T-helper 1 cell treated with Interleukin-12 subunit alpha and Interleukin-12 subunit beta and Interleukin-4 antibody, amounts not matched to agents 30 ng/mL and 1 ng/mL, for 36 hours (primary cell): ENCODE measurements around the gene IGF1R. TPM values are rescaled to one million over a fixed set of nuclear protein-coding genes. Genes with fewer than 3 reads are reported as not detected.

ENCODE experiments used
- intact Hi-C: fragments of 100-400 bp; cut with micrococcal nuclease; formaldehyde crosslinking; loops from one replicate; pipeline ENCODE4 v1.15.1; 2024
- total RNA-seq: library from RNA; stranded (reverse); gene quantifications from 2 replicates; pipeline ENCODE4 v1.2.3, GENCODE V29; 2022

IGF1R gene
- total RNA-seq, 1 donor from 2014 or later: 21.5 TPM

DNA sequence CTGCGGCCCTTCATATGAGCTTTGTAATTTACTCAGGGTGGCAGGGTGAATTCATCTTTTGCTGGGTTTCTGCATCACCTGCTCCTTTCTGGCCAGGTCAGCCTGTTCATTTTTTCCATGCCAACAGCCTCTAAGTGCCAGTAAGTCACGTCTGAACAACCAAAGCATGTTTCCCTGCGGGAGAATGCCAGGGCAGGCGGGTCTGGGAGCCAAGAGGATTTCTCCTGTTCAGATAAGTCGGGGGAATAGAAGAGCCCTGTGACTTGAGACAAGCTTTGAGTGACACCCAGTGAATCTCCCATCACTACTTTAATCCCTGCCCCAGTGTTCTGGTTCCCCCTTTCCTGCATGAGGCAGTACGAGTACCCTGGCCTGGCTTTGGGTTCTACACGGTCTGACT, 206.2 kb downstream of the IGF1R start:
- intact Hi-C loops: no loop called here

DNA sequence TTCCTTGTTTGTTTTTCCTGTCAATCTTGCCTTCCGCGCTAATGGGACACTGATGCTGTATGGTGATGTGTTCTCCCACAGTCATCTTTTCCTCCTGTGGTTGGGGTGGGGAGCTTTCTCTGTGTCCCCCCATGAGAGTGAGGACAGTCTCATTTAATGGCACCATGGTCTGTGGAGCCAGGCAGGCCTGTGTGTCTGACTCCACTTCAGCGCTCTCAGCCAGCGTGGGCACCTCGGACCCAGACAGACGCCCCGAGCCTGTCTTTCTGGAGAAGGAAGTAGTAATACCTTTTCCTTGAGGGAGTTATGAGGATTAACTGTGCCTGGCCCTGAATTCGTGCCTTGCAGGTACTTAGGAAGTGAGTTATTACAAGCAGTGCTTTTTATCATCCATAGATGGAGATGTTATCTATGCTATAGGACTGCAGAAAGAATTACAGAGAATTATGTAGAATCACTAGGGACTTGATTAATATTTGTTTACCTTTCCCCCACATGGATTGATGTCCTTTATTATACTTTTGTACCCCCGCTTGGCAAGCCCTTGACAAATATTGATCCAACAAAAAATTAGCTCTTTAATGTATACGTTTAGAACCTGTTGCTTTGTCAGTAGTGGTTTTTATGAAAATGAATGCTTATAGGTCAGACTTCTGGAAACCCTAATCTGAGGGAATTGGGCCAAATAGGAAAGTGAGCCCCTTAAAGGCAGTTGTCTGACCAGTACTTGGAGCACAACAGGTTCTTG, 206.9 kb downstream of the IGF1R start:
- intact Hi-C loops: no loop called here

DNA sequence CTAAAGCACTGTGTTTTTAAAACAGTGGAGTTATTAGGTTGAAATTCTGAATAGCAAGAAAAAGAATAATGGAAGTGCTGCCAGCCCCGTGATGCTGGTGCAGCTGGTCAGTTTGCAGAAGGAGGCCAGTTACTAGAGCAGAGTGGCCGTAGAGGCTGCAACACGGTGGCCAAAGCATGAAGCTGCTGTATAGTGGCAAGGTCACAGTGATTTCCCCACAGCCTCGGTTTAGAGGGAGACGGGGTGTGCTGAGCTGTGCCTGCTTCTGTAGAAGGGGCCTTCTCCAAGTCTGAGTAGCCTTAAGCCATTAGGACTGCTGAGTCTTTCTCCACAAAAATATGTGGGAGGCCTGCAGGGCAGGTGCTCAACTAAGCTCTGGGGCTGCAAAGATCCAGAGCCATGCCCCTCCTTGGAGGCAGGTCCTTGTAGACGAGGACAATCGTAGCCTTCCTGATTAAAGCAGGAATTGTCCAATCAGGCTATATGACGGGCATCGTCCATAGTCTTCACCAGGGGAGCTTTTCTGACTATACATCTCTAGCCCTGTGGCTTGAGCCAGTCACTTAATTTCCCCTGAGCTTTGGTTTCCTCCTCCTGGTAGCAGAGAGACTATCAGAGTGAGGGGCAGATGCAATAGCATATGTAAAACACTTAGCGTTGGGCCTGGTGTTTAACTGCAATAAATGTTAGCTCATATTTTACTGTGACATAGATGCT, 207.6 kb downstream of the IGF1R start:
- intact Hi-C loops: no loop called here

DNA sequence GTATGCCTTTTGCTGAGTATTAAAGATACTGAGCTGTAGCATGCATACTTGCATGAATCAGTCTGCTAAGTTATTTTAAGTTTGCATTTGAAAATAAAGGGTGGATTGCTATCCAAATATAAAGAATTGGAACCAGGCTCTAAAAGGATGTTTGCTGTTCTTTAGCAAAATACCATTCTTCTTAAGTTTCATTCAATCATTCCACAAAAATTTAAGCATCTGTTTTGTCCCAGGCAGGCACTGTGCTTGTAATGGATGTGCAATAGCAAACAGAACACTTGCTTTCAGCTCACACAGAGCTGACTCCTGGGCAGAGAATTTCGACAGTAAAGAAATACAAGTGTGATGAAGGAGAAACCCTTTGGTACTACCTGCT, 208.2 kb downstream of the IGF1R start:
- intact Hi-C loops: no loop called here

DNA sequence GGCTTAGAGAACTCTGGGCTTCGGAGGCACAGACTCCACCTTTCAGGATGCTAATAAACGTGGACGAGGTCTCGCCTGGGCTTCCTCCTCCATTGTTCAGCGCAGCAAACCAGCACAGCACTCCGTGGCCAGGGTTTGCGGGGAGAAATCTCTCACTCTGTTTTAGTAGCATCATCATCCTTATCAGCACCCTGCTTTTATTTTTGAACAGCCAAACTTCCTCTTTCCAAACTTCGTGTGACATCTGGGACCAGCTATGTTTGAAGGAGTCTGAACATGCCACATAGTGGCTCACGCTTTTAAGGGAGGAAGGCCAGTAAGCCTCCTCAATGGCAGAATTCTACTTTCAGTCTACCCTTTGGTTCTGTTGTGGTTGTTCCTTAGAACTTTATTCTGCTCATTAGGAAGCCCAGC, 210.3 kb downstream of the IGF1R start:
- intact Hi-C loops: no loop called here

DNA sequence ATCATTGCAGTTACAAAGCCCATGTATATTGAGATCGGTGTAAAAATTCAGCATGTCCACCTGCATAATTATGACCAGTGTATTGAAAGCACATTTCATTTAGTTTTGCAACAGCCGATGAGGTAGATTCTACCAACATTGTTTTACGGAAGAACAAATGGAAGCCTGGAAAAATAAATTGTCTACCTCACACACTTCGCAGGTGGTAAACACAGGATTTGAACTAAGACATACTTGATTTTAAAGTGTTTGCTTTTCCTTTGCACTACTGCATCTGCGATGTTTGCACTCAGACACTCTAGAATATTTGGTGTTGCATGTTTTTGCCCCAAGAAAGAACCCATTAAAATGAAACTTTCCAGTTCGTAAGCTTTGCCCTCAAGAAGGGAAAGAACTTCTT, 210.8 kb downstream of the IGF1R start:
- intact Hi-C loops: no loop called here

DNA sequence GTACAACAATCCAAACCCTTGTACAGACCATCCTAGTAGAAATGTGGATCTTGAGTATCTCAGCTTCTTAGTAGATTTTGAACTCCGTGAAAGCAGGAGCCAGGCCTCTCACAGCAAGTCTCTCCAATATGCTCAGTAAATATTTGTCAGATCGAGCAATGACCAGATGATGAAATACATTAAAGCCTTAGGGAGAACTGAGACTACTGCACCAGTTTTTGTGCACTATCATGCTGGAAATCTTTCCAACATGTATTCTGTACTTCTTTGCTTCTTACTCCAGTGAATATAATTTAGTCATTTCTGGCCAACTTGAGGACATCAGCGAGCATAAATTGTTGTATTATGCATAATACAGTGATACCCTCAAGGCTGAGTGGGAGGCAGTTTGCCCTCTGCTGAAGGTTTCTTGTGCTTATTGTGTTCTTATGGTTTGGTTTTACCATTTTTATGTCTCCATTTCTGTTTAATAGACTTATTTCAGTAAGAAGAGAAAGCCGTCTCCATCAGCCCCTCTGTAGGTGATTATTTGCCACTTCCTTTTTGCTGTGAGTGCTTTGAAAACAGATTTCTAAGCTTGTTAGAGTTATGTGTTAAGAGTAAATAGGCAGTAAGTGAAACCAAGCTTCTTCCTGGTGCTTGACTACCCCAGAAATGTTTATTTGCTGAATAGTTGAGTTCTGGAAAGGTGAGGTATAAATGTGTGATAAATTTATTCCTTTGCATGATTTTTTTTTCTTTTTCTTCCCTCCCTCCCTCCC, 212.1 kb downstream of the IGF1R start:
- intact Hi-C loops: no loop called here

DNA sequence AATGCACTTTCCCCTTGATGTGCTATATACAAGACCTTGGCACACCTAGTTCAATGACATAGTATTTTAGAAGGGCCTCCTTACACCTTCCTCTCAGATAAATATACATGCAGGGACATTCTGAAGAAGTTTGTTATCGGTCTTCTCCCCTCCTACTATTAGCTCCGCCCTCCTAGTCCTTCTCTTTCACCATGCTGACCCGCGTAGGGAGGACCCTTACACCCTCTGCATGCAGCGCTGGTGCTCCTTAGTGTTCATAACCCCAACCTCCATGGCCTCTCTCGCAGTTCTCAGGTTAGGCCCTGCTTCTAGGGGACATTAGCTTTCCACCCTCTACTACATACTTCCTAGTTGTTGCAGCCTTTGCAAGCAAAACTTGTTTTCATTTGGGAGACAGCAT, 212.8 kb downstream of the IGF1R start:
- intact Hi-C loops: no loop called here

DNA sequence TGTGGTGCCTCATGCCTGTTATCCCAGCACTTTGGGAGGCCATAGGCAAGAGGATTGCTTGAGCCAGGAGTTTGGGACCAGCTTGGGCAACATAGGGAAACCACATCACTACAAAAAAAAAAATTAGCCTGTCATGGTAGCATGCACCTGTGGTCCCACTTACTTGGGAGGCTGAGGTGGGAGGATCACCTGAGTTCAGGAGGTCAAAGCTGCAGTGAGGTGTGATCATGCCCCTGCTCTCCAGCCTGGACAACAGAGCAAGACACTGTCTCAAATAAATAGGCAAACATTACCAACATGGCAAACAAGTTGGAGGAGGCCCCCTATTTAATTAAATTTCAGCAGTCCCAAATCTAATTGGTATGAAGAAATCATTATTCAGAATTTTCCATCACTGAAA, 215.6 kb downstream of the IGF1R start:
- intact Hi-C loops: no loop called here

DNA sequence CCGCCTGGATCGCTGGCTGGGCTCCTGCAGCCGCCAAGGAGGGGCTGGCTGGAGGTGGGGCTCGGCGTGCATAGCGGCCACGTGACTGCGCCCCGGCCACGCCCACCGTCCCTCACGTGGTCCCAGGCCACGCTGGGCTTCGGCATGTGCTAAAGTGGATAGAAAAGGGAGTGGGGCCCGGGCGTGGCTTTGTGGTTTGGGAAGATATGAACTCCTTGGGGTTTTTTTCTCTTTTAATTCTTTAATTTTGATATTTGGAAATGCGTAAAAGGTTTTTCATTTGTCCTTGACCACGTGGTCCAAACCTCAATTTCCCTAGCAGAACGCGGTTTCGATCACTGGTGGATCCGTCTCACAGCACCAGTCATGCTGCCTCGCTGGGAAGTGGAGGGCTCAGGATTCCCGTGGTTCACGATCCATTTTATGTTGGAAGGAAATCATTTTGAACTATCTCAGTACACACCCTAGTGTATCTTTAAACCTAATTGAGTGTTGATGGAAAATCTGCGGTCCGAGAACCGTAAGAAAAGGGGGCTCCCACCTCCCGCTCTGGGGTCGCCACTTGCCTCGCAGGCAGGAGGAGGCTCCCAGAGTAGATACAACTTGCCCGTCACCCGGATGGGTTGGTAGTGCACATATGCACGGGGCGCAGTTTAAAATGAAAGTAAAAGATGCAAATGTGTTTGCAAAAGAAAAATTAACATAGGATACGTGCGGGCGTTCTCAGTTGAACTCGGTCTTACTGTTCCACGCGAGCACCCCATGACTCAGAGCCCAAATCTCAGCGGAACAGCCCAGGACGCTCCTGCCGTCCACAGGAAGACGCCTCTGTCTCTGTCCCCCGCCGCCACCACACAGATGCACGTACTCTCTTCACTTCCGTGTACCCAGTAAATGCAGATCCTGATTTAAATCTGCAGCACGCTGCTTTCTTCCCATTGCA, 217.3 kb downstream of the IGF1R start:
- intact Hi-C loops: loop anchor here (2.0 to 5.0 kb wide), 3 partner anchors 15 to 903 kb away; partner anchors contain the start of genes ARRDC4 and MEF2A

DNA sequence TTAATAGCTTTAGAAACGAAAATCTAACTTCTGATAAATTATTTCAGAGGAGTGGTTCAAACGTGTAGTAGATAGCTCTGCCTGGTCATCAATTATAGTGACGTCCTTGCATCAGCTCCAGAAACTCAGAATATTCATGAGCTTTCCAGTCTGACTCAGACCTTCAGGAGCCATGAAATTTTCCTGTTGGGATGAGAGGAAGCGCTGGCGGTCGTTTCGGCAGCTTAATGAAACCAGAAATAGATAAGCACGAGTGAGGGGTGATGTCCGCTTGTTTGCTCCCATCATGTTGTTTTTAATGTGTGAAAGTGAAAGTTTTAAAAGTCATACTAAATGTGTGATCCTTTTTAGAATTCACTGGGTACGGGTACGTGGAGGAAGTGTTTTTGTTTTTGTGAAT, 218.2 kb downstream of the IGF1R start:
- intact Hi-C loops: loop anchor here (2.0 to 5.0 kb wide), 3 partner anchors 14 to 904 kb away; partner anchors contain the start of genes ARRDC4 and MEF2A

DNA sequence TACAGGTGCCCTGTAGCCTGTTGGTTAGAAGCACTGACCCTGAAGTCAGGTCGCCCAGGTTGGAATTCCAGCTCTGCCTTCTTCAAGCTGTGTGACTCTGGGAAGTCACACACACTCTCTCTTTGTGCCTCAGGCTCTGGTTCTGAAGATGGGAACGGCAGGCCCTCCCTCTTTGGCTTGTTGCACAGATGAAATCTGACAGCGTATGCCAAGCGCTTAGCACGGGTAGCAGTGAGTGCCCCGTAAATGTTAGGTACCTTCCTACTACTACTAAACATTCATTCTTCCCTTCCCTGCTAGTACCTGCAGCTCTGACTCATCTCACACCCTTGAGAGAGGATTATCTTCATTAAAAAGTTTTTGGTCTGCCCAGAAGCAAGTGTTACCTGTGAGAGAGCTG, 220.2 kb downstream of the IGF1R start:
- intact Hi-C loops: loop anchor here (5.0 kb wide), 2 partner anchors 699 to 906 kb away; partner anchors contain the start of genes ARRDC4 and MEF2A

DNA sequence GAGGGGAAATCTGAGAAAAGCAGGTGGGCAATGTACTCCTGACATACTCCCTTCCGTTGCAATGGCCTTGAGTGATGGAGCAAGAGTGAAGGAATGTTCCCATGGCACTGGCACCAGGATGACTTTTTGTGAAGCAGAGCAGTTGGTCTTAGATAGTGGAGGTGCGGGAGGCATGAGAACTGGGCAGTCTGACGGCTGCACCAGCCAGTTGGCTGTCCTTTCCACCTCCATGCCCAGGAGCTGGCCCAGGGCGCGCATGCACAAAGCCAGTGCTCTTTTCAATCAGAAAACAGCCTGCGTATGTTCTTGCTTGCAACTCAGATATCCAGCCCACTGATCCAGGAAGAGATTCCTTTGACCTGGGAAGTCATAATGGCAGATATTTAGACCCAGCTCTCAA, 222.4 kb downstream of the IGF1R start:
- intact Hi-C loops: no loop called here

DNA sequence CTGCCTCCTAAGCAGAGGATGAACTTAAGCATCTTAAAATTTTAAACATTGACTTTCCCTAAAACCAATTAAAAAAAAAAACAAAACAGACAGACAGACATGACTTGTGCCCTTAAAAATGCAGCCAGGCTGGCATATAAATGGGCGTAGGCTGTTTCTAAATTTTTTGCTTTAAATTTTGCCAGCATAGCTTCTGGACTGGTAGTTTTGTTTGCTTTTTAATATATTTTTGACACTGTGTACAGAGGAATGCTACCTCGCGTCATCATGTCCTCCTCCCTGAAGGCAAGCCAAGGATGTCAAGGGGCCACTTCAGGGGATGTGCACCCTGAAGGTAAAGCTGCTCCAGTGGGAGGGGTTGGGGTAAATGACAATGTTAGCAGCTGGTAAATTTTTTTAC, 224.4 kb downstream of the IGF1R start:
- intact Hi-C loops: no loop called here

DNA sequence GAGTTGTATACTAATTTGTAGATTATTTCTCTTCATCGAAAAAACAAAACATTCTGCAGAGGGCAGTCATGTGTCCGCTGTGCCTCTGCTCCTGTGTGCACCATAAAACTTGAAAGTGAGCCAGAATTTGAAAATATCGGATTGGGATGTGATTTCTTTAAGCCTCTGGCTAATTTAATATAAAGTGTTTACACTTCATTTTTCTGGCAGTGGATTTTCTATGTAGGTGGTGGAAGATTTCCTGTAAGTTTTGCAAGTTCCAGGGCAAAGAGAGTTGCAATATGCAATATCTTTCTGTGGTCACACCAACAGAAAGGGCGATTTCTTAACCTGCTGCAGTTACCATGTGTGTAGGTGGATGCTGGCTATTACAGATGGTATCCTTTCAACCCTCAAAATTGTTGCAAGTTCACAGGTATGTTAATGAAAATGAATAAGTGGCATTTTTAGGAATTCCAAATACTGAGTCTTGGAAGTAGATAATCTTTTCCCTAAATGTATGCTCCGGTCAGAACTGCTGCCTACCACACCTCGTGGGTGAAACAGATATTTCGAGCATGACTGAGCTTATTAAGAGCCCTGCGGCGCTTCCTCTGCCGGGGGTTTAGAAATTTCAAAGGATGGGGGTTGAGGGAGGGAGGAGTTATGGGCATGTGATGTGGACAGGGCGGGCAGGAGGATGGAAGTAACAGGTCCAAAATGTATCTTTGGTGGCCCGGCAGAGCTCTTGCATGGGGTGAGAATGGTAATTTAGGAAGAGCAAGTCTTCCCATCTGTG, 225.3 kb downstream of the IGF1R start:
- intact Hi-C loops: no loop called here

DNA sequence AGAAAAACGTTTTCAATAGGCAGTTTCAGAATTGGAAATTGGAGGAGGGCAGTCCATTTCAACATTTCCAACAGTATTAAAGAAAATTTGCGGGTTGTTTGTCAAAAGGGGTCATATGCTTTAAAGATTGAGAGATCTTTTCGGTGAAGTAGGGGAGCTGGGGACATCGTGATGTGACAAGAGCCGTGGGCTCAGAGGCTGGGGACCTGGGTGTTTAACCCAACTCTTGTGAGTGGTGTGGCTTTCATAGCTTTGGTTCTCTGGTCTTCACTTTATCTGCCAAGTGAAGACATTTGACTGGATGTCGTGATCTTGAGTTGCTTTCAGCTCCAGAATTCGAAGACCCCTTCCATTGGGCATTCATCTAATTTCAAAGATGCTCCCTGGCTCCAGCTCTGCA, 226.0 kb downstream of the IGF1R start:
- intact Hi-C loops: no loop called here

DNA sequence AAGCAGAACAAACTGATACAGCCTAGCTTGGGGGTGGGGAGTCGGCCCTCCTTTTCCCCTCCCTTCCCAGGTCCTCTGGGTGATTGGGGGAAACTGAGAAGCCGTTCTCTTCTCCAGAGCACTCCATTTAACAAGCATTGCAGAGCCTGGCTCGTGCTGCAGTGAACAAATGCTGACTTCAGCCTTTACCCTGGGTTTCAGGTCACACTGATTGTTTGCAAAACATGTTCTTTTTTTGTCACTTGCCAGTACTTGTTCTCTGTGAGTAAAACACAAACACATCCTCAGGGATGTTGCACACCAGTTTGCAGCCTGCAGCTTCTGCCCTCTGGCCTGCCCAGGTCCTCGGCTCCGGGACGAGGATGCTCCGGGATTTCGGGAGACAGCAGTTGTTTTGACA, 226.4 kb downstream of the IGF1R start:
- intact Hi-C loops: no loop called here

DNA sequence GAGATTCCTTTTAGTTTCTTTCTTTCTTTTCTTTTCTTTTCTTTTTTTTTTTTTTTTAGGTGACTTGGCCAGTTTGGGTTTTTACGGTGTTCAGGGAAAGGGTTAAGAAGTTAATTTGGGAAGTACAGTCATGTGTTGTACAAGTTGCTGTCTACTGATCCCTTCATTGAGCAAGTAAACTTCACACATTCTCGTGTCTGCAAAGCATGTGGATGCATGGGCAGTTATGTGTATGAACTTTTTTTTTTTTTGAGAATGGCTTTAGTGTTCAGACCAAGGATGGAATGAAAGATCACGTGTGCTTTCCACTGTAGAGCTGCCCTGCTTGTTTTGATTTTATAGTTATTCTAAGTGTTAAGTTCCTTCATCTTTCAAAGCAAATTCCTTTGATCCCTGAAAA, 227.0 kb downstream of the IGF1R start:
- intact Hi-C loops: no loop called here

DNA sequence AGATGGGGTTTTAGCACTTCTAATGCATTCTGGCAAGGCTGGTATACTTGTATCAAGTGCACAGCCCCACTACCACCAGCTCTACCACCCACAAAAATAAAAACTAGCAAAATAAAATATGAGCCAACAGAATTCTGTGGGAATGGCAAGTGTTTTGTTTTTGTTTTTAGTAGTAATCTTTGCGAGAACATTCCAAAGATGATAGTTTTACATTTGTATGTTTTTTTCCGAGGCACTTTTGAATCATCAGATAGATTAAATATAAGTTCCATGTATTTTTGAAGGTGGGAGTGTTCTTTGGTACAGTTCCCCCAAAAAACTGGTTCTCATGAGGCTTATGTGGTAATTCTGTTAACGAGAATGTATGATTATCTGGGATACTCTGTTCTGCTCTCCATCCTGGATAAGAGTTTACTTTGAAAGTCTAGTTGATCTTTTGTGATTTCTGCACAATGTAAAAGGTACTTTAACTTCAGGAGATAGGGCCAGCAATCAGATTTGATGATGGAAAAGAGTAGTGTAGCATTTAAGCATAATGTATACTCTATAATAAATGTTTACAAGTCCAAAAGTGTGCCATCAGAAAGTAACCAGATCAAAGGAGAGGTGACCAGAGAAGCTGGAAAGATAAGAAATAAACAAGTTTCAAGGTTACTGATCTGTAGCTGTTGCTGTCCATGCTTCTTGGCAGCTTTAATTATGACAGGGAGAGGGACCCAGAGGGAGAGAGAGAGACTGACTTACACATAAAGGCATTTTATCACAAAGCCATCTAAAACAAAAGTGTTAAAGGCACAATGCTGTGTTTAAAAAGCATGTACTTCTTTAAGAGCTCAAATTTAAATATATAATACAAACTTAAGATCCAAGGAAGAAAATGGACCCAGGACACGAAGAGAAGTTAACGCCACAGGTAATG, 228.4 kb downstream of the IGF1R start:
- intact Hi-C loops: no loop called here
